ENCODE measurements around the gene ADTRP. TPM values are rescaled to one million over a fixed set of nuclear protein-coding genes. Genes with fewer than 3 reads are reported as not detected.

Gene ADTRP
- total and polyA plus RNA-seq, 2 experiments from 2014 or later = 1.3 to 2.6 TPM

DNA sequence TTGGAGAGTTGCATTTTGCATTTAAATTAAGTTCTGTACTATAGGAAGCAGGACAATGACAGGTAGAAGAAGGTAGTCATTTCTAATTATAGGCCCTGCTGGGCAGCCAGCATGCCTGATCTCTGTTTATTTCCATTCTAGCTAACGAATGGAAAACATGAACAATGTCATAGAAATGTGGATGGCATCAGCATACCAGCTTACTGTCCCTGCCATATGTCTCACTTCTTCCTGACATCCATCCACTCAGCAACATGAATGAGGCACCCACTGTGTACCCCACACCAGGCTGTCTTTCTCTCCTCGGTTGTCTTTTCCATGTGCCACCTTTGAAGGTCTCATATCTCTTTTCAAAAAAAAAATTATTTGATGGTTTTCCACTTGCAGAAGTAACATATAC, 11.1 kb downstream of the ADTRP start:
- Histone ChIP-seq H3K9me3 (ENCODE audit: low read depth) (no peaks in the 10 kb centered on the region), H3F3A (ENCODE audit: insufficient read depth) (peaks cover 46% of the 10 kb centered on the region), H3K4me3 (no peak overlapping the region), H3K4me2 (ENCODE audit: unreplicated experiment) (peak overlapping the region; percentile 19), H3K27me3 (replicated peaks; ENCODE audit: insufficient read depth) (no peaks in the 10 kb centered on the region), H2AFZ (no peak overlapping the region), H4K20me1 (ENCODE audit: insufficient read depth) (no peaks in the 10 kb centered on the region), H3K79me2 (ENCODE audit: insufficient read depth) (no peaks in the 10 kb centered on the region), H3K9me2 (ENCODE audit: insufficient read depth) (no peaks in the 10 kb centered on the region), H3K9ac (peak overlapping the region; percentile 71; the same call in 1 of the 2 replicates), H3K4me1 (ENCODE audit: insufficient read depth) (peaks cover 66% of the 10 kb centered on the region), H3K36me3 (ENCODE audit: low read depth) (no peaks in the 10 kb centered on the region), H3K27ac (peak overlapping the region; percentile 95)
- 76 to 92% methylated on average over 2 of the region's 2 CpGs for WGBS, 2 experiments (ENCODE audit: low coverage in 1 of 2, low lambda C conversion rate in 2 of 2, missing lambda C conversion rate in 2 of 2)
- peak; percentile 27 for DNase-seq
- TF ChIP-seq EZH2 (IDR thresholded peaks at IDR 0.05; ENCODE audit: insufficient read depth, poor library complexity, severe bottlenecking) (no peak), EZH2phosphoT487 (IDR thresholded peaks at IDR 0.05; ENCODE audit: insufficient read depth, low read depth) (no peak)
- in situ Hi-C loops (cut with MboI) = no loop called here

DNA sequence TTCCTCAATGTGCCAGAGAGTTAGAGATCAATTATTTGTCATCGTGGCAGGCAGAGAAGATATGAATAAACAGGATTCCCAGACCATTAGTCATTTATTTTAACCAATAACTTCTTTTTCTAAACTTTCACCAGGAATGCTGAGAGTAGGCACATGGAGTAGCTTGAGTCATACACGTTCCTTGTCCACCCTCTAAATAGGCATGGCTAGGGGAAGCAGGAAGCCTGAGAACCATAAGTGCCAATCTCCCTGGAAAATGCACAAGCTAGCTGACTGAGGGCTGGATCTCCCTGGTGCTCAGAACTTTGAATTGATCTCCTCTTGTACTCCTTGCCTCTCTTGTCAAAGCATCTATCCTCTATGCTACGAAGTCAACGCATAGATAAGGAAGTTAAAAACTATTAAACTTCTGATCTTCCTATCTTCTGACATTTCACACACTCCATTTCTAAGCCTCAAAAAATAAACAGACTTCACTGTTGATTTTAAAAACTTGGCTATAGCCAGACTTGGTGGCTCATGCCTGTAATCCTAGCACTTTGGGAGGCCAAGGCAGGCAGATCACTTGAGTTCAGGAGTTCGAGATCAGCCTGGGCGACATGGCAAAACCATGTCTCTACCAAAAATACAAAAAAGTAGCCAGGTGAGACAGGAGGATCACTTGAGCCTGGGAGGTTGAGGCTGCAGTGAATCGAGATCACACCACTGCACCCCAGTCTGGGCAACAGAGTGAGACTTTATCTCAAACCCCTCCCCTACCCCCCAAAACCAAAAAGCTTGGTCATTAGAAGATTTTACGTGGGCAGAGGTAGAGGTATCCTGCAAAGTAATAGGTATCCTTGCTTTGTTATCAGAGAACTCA, 11.8 kb downstream of the ADTRP start:
- Histone ChIP-seq H3K9ac (peak overlapping the region; percentile 71), H3K4me1 (ENCODE audit: insufficient read depth) (peaks cover 67% of the 10 kb centered on the region), H4K20me1 (ENCODE audit: insufficient read depth) (no peaks in the 10 kb centered on the region), H3K4me3 (no peak overlapping the region), H3K9me3 (ENCODE audit: low read depth) (no peaks in the 10 kb centered on the region), H3K79me2 (ENCODE audit: insufficient read depth) (no peaks in the 10 kb centered on the region), H3K27ac (peak overlapping the region; percentile 95), H3K4me2 (ENCODE audit: unreplicated experiment) (peak overlapping the region; percentile 19), H3K36me3 (ENCODE audit: low read depth) (no peaks in the 10 kb centered on the region), H3K27me3 (replicated peaks; ENCODE audit: insufficient read depth) (no peaks in the 10 kb centered on the region), H2AFZ (peak overlapping the region; percentile 48), H3F3A (ENCODE audit: insufficient read depth) (peaks cover 44% of the 10 kb centered on the region), H3K9me2 (ENCODE audit: insufficient read depth) (no peaks in the 10 kb centered on the region)
- in situ Hi-C loops (cut with MboI) = no loop called here
- peak; percentile 98 for DNase-seq
- TF ChIP-seq EZH2 (IDR thresholded peaks at IDR 0.05; ENCODE audit: insufficient read depth, poor library complexity, severe bottlenecking) (no peak), EZH2phosphoT487 (IDR thresholded peaks at IDR 0.05; ENCODE audit: insufficient read depth, low read depth) (no peak)
- 45 to 50% methylated on average over 8 of the region's 8 CpGs for WGBS, 2 experiments (ENCODE audit: low coverage in 1 of 2, low lambda C conversion rate in 2 of 2, missing lambda C conversion rate in 2 of 2)

DNA sequence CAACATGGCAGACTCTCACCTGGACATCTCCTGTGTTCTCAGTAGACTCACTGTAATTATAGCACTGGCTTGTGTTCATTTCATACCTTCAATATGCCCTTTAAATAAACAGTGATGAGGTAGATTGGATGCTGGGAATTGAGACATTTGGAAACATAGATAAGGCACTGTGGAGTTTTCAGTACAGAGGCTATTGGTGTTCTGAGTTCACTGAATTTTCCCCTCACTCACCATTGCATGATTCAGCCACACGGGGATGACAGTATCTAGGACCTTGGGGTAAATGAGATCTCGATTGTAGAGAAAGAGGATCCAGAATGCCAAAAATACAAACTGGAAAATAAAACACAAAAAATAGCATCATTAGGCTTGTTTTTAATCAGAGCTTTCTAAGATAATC, 12.6 kb downstream of the ADTRP start:
- H3K27me3 ChIP-seq (replicated peaks; ENCODE audit: insufficient read depth) = no peaks in the 10 kb centered on the region
- no peaks in the 10 kb centered on the region for H3K36me3 ChIP-seq (ENCODE audit: low read depth)
- H3K4me2 ChIP-seq (ENCODE audit: unreplicated experiment) = peak overlapping the region; percentile 19
- no peaks in the 10 kb centered on the region for H3K79me2 ChIP-seq (ENCODE audit: insufficient read depth)
- no peak for TF ChIP-seq EZH2 (IDR thresholded peaks at IDR 0.05; ENCODE audit: insufficient read depth, poor library complexity, severe bottlenecking)
- no peak for TF ChIP-seq EZH2phosphoT487 (IDR thresholded peaks at IDR 0.05; ENCODE audit: insufficient read depth, low read depth)
- WGBS, 2 experiments (ENCODE audit: low coverage in 1 of 2, low lambda C conversion rate in 2 of 2, missing lambda C conversion rate in 2 of 2) = 0 to 2% methylated on average over 2 of the region's 2 CpGs
- no peaks in the 10 kb centered on the region for H4K20me1 ChIP-seq (ENCODE audit: insufficient read depth)
- H3K9me3 ChIP-seq (ENCODE audit: low read depth) = no peaks in the 10 kb centered on the region
- H3K4me1 ChIP-seq (ENCODE audit: insufficient read depth) = peaks cover 62% of the 10 kb centered on the region
- peak; percentile 38 for DNase-seq
- H3K9me2 ChIP-seq (ENCODE audit: insufficient read depth) = no peaks in the 10 kb centered on the region
- in situ Hi-C loops (cut with MboI) = no loop called here
- peak overlapping the region; percentile 95 for H3K27ac ChIP-seq
- peak overlapping the region; percentile 71 for H3K9ac ChIP-seq
- H3F3A ChIP-seq (ENCODE audit: insufficient read depth) = peaks cover 37% of the 10 kb centered on the region
- H2AFZ ChIP-seq = peak overlapping the region; percentile 24; the same call in 1 of the 2 replicates
- no peak overlapping the region for H3K4me3 ChIP-seq

DNA sequence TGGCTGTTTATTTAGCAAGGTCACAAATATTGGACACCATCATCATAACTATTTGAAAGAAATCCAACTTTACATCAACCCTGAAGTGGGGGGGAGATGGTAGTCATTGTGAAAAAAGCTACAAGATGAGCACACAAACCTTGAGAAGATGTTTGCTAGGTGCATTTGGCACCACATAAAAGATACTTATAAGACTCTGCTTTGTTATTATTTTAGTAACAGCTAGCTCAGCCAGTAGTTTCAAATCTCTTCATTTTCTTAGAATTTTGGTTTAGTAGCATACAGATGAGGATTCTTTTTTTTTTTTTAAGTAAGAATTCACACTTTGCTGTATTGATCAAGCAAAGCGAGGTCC, 14.4 kb downstream of the ADTRP start:
- WGBS, 2 experiments (ENCODE audit: low coverage in 1 of 2, low lambda C conversion rate in 2 of 2, missing lambda C conversion rate in 2 of 2) = 100% methylated on average over 1 of the region's 1 CpG
- Histone ChIP-seq H3K36me3 (ENCODE audit: low read depth) (no peaks in the 10 kb centered on the region), H3K27me3 (replicated peaks; ENCODE audit: insufficient read depth) (no peaks in the 10 kb centered on the region), H3K4me1 (ENCODE audit: insufficient read depth) (peaks cover 48% of the 10 kb centered on the region), H3K4me2 (ENCODE audit: unreplicated experiment) (no peak overlapping the region), H3K27ac (no peak overlapping the region), H3K4me3 (no peak overlapping the region), H3F3A (ENCODE audit: insufficient read depth) (peaks cover 27% of the 10 kb centered on the region), H3K79me2 (ENCODE audit: insufficient read depth) (no peaks in the 10 kb centered on the region), H3K9me2 (ENCODE audit: insufficient read depth) (no peaks in the 10 kb centered on the region), H4K20me1 (ENCODE audit: insufficient read depth) (no peaks in the 10 kb centered on the region), H3K9ac (no peak overlapping the region), H3K9me3 (ENCODE audit: low read depth) (no peaks in the 10 kb centered on the region), H2AFZ (no peak overlapping the region)
- in situ Hi-C loops (cut with MboI) = no loop called here
- no peak for DNase-seq
- no peak for TF ChIP-seq EZH2 (IDR thresholded peaks at IDR 0.05; ENCODE audit: insufficient read depth, poor library complexity, severe bottlenecking)
